Activated naive CD4-positive, alpha-beta T cell treated with anti-CD3 and anti-CD28 coated beads for 36 hours (primary cell): ENCODE measurements around the gene ZNF141. TPM values are rescaled to one million over a fixed set of nuclear protein-coding genes. Genes with fewer than 3 reads are reported as not detected.
"Not testable (repeated sequence)": the region's sequence is repeated elsewhere in the genome, so short reads cannot be mapped to it uniquely, and the experiment has no call there.

Experiments
- CTCF ChIA-PET: fragments of 350-600 bp; sonication (Branson Sonifier 250); formaldehyde crosslinking; loops from one replicate; lab custom pipeline; 2021; ENCODE audit warnings: antibody characterized with exemption; lab: Charles Lee
- DNase-seq: peaks from one replicate; pipeline ENCODE4 v3.0.0-alpha.2; 2020
- H3K27ac Mint-ChIP-seq: one replicate; pipeline ENCODE4 v1.8.0; 2021; ENCODE audit warnings: mild to moderate bottlenecking, mixed read lengths
- H3K27me3 Mint-ChIP-seq: one replicate; pipeline ENCODE4 v1.8.0; 2021; ENCODE audit warnings: low read depth, mixed read lengths
- H3K36me3 Mint-ChIP-seq: one replicate; pipeline ENCODE4 v1.8.0; 2021; ENCODE audit warnings: low read depth, mixed read lengths
- H3K4me1 Mint-ChIP-seq: one replicate; pipeline ENCODE4 v1.8.0; 2021; ENCODE audit warnings: low read depth, mixed read lengths
- H3K4me3 Mint-ChIP-seq: one replicate; pipeline ENCODE4 v1.8.0; 2021; ENCODE audit warnings: mild to moderate bottlenecking, moderate library complexity, mixed read lengths
- H3K9me3 Mint-ChIP-seq: one replicate; pipeline ENCODE4 v1.8.0; 2021; ENCODE audit warnings: mixed read lengths
- intact Hi-C: fragments of 100-400 bp; cut with micrococcal nuclease; formaldehyde crosslinking; loops from one replicate; pipeline ENCODE4 v1.15.1; 2023
- microRNA-seq: library from miRNA; unstranded; fragments of <30 nt; microRNA quantifications from one replicate; pipeline ENCODE4 v1.2.0, GENCODE V29; 2022; ENCODE audit warnings: borderline microRNAs expressed, borderline replicate concordance
- total RNA-seq, 2 experiments: library from RNA; stranded (reverse); gene quantifications; one replicate each; pipeline ENCODE4 v1.2.3, GENCODE V29; 2021

The ZNF141 gene
- total RNA-seq, 2 experiments from 2014 or later = 21.2 to 23.2 TPM

DNA sequence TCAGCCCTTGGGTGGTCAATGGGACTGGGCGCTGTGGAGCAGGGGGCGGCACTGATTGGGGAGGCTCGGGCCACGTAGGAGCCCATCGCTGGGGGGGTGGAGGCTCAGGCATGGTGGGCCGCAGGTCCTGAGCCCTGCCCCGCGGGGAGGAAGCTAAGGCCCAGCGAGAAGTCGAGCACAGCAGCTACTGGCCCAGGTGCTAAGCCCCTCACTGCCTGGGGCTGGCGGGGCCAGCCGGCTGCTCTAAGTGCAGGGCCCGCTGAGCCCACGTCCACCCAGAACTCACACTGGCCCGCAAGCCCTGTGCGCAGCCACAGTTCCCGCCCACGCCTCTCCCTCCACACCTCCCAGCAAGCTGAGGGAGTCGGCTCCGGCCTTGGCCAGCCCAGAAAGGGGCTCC is 66.4 kb downstream of the ZNF141 start:
- H3K36me3 Mint-ChIP-seq = peaks cover 25% of the 10 kb centered on the region
- no peak overlapping the region for H3K4me3 Mint-ChIP-seq
- H3K9me3 Mint-ChIP-seq = peaks cover 42% of the 10 kb centered on the region
- H3K27ac Mint-ChIP-seq = no peak overlapping the region
- no peaks in the 10 kb centered on the region for H3K27me3 Mint-ChIP-seq
- intact Hi-C loops = no loop called here
- no peak for DNase-seq
- no peaks in the 10 kb centered on the region for H3K4me1 Mint-ChIP-seq
- CTCF ChIA-PET = interaction anchor here (0.6 kb wide), 3 partner anchors 47 to 1202 kb away, joined by 4 to 5 read pairs (median 5); no protein-coding TSS in a partner anchor

- H3K4me1 Mint-ChIP-seq, DNase-seq, CTCF ChIA-PET, H3K4me3 Mint-ChIP-seq, intact Hi-C loops, H3K27me3 Mint-ChIP-seq, H3K27ac Mint-ChIP-seq: not testable (repeated sequence)
- Mint-ChIP-seq H3K9me3 (peaks cover 59% of the 10 kb centered on the region), H3K36me3 (peaks cover 26% of the 10 kb centered on the region)
Observed at GRCh38 chr4:408321-408720, 70.7 kb downstream of the ZNF141 start.

DNA sequence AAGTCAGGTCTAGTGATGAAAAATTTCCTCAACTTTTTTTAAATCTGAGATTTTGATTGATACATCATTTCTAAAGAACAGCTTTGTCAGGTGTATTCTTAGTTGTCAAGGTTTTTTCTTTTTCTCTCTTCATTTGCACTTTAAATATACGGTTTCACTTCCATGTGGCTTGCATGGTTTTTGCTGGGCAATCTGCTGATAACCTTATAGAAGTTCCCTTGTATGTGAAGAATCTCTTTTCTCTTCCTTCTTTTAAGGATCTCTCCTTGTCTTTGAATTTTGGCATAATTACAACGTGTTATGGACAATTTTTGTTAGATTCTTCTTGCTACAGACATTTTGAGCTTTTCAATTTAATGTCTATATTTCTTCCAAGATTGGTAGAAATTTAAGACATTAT is 85.0 kb downstream of the ZNF141 start:
- DNase-seq = no peak
- H3K4me3 Mint-ChIP-seq = no peak overlapping the region
- no peaks in the 10 kb centered on the region for H3K4me1 Mint-ChIP-seq
- intact Hi-C loops = no loop called here
- H3K27me3 Mint-ChIP-seq = no peaks in the 10 kb centered on the region
- no peak overlapping the region for H3K27ac Mint-ChIP-seq
- H3K36me3 Mint-ChIP-seq = peaks cover 37% of the 10 kb centered on the region
- CTCF ChIA-PET = interaction anchor here (0.6 to 0.7 kb wide), 2 partner anchors 258 to 1091 kb away, joined by 3 read pairs; no protein-coding TSS in a partner anchor
- H3K9me3 Mint-ChIP-seq = peaks cover 55% of the 10 kb centered on the region

Small RNA genes within 50 kb of the gene (microRNA-seq; reads per million reads assigned to microRNA genes)
- not detected for gene MIR571

Other genes with a start within 250 kb of the ZNF141 start
- 10 to 100 TPM; 12.2 to 12.8 TPM for gene ZNF718, start 213.3 kb upstream of the ZNF141 start, total RNA-seq
- not detected for gene ZNF732, start 32.3 kb upstream of the ZNF141 start, total RNA-seq
- gene ZNF721, start 161.3 kb downstream of the ZNF141 start, total RNA-seq = 10 to 100 TPM; 34.0 to 36.3 TPM
- gene PIGG, start 161.4 kb downstream of the ZNF141 start, total RNA-seq = 10 to 100 TPM; 41.7 to 43.6 TPM
- not detected for gene TMEM271, start 238.5 kb downstream of the ZNF141 start, total RNA-seq